Retinal pigment epithelial cell (primary cell): ENCODE results near the gene TMEM87B.

Source experiments
- DNase-seq: peaks from one replicate; pipeline ENCODE4 v3.0.0-alpha.2; 2010; ENCODE audit warnings: low read depth
- H3K4me3 ChIP-seq: 2 replicates; pipeline ENCODE4 v1.5.1; 2011; ENCODE audit warnings: mild to moderate bottlenecking, low read length, control low read depth, moderate library complexity
- CTCF ChIP-seq: conservative IDR thresholded peaks from 2 replicates; pipeline ENCODE4 v1.5.1; 2011; ENCODE audit warnings: low read depth, low read length, control low read depth, inconsistent platforms

Gene TMEM87B

GRCh38 chr2:112073875-112074274 lies 18.8 kb downstream of the TMEM87B start:
- no peak for DNase-seq
- TF ChIP-seq CTCF = no peak
- no peak overlapping the region for H3K4me3 ChIP-seq

GRCh38 chr2:112074506-112074905 lies 19.4 kb downstream of the TMEM87B start:
- DNase-seq = no peak
- H3K4me3 ChIP-seq = no peak overlapping the region
- TF ChIP-seq CTCF = no peak

- no peak overlapping the region for H3K4me3 ChIP-seq
- DNase-seq = no peak
- TF ChIP-seq CTCF = no peak
These were observed 20.6 kb downstream of the TMEM87B start for GRCh38 chr2:112075490-112076260.

GRCh38 chr2:112077814-112078213 lies 22.7 kb downstream of the TMEM87B start:
- no peak overlapping the region for H3K4me3 ChIP-seq
- TF ChIP-seq CTCF = no peak
- no peak for DNase-seq

- TF ChIP-seq CTCF = no peak
- no peak for DNase-seq
- no peak overlapping the region for H3K4me3 ChIP-seq
These were observed 26.2 kb downstream of the TMEM87B start for GRCh38 chr2:112081262-112081661.

DNA sequence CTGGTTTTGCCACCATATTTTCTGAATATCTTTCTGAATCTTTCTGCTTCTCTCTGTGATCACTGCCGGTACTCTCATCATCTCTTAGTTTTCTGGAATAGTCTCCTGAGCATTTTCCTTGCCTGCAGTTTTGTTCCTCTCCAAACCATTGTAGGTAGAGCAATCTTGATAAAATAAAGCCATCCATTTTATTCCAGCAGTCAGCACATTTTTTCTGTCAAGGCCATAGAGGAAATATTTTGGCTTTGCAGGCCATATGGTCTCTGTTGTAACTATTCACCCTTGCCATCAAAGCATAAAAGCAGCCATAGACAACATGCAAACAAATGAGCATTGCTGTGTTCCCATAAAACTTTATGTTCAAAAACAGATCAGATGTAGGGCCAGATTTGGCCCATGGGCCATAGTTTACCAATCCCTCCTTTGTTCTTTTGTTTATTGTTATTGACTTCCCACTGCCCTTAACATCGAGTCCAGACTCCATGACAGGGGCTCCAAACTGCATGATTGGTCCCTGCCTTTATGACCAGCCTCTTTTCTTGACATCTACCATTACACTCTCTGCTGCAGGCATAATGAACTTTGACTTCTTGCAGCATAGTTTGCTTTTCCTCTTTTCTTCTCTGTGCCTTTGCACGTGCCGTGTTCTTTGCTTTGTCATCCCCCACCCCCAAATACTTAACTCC lies 29.8 kb downstream of the TMEM87B start:
- TF ChIP-seq CTCF = no peak
- no peak for DNase-seq
- H3K4me3 ChIP-seq = no peak overlapping the region

- DNase-seq = no peak
- no peak for TF ChIP-seq CTCF
- H3K4me3 ChIP-seq = no peak overlapping the region
These were observed 30.3 kb downstream of the TMEM87B start for GRCh38 chr2:112085375-112085730.
